Activated T-cell treated with anti-CD3 and anti-CD28 coated beads for 24 hours (primary cell): ENCODE data around the gene KSR1.
A peak's percentile ranks its signal among the peaks of the same experiment; 100 is the strongest.
"Not testable (repeated sequence)": the region's sequence is repeated elsewhere in the genome, so short reads cannot be mapped to it uniquely, and the experiment has no call there.

Experiments used
- DNase-seq: peaks from one replicate; pipeline ENCODE4 v3.0.0-alpha.2; 2020; ENCODE audit warnings: low read depth

The KSR1 gene

DNA sequence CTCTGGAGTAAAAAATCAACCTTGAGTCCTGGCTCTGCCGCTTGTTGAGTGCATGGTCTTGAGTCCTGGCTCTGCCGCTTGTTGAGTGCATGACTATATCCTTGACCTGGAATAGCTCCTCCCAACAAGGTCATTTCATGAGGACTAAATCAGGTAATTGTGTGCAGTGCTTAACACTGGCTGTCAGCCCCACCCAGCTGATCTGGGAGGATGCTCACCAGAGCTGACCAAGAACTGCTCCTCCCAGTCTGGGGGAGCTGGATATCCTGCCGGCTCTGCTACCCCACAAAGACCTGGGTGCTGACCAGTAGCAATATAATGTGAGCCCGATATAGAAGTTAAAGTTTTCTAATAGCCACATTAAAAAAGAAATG lies 154.0 kb downstream of the KSR1 start:
- DNase-seq: no peak

DNA sequence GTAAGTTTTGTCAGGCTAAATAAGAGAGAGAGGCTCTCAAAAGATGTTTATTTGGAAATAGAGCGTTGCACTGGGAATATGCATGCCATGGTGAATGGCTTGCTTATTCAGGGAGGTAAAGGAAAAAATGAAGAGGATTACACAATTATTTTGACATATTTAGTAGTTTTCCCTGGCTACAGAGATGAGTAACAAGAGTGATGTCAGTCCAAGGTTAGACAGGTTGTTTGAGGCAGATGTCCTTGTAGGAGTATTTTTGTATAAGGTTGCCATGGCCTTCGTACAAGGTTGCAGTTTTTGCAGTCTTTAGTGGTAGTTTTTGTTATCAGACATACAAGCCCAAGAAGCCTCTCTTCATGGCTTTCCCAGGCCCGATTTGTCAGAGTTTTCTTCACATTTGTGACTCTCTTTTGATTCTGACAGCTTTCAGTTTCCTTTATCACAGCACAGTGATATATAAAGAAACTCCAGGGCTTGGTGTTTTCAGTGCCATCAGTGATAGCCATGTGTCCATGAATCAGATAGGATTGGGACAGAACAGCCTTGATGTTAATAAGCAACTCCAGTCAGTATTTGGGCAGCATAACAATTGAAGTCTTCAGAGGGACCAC lies 156.0 kb downstream of the KSR1 start:
- DNase-seq: no peak

DNA sequence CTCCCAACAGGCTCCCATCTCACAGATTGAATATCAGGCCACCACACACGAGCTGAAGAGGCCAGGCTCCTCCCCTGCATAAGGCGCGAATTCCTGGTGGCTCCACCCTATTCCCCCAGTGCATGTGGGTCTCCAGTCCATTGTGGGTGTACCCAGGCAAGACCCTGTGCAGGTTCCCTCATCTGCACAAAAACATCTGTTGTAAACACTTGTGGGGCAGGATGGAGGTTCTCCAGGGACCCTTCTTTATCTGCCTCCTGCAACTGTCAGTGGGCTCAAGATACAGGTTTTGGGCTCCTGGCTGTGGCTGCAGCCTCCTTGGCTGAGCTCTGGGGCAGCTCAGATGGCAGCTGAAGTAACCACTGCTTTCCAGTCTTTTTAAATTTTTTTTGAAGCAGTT lies 157.2 kb downstream of the KSR1 start:
- no peak for DNase-seq

DNA sequence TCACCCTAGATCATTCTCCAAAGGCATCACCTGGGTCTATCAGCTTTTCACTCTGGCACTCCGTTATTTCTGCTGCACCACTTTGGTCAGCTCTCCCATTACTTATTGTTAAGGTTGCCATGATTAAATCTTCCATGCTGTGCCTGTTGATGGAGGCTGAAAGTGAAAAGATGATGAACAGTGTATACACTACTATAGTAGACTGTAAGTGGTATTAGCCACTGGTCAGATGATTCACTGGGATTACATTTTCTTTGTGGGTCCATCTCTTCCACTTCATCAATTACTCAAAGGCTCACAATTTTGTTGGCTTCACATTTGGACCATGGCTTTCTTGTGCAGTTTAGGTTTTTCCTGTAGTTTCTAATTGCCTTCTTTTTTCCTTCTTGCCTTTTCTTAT lies 158.9 kb downstream of the KSR1 start:
- no peak for DNase-seq

DNA sequence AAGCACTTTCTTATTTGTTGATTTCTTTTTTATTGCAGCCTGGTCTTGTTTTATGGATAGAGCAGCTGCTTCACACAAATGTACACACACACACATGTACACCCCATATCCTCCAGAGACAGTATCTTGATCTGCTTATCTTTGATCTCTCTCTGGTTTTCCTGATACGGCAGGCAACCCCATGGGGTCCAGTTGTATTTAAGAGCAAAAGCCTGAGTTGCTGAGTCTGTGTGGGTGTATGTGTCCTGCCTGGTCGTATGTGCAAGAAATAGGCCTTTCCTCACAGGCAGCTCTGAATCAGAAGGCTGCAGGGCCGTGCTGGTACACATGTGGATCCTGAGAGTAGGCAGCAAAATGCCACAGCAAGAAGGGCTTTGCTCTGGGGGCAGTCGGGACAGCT lies 160.2 kb downstream of the KSR1 start:
- DNase-seq: no peak

DNA sequence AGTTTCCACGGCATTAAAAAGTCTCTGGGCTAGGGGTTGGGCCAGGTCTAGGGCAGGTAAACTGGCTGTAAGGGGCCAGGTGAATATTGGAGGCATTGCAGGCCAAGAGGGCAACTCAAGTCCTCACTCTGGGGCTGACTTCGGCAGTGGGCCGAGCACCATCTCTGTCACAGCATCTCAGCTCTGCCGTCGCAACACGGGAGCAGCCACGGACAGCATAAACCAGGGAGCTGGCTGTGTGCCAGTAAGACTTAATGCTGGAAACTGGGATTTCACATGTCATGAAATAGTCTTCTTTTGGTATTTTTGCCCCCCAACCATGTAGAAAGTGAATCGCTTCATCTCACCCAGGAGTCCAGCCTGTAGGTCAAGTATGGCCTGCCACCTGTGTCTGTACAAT lies 162.2 kb downstream of the KSR1 start:
- DNase-seq: no peak

DNA sequence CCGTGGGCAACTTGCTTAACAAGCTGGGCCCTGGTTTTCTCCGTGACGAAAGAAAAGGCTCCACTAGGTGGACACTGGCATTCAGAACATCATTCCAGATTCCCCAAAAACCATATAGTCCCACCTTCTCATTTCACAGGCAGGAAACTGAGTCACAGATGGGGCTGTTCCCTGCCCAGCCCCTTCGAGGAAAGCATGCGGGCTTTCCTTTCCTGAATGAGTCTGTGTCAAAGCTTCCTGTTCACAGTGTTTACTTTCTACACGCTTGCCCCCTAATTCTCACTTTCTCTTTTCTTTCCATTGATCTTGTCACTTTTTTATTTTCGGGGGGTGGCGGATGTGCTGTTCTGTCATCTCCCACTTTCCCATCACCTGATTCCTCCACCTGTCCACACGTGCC lies 164.5 kb downstream of the KSR1 start:
- no peak for DNase-seq

DNA sequence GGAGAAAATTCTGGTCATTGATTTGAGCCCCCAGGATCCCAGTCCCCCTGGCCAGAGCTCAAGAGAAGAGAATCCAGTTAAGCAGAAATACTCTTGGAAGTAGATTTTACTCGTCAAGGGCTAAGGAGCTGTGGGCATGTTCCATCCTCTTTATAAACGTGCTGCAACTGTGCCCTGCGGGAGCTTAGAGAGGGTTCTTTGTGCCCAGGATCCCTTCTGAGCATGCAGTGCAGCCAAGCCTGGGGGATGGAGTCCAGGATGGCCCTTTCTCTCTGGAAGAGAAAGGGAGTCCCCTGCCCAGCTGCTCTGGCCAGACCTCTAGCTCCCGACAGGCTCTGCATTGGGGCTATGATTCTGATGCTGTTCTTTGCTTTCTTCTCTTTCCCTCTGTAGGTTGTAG lies 165.3 kb downstream of the KSR1 start:
- DNase-seq: no peak

DNA sequence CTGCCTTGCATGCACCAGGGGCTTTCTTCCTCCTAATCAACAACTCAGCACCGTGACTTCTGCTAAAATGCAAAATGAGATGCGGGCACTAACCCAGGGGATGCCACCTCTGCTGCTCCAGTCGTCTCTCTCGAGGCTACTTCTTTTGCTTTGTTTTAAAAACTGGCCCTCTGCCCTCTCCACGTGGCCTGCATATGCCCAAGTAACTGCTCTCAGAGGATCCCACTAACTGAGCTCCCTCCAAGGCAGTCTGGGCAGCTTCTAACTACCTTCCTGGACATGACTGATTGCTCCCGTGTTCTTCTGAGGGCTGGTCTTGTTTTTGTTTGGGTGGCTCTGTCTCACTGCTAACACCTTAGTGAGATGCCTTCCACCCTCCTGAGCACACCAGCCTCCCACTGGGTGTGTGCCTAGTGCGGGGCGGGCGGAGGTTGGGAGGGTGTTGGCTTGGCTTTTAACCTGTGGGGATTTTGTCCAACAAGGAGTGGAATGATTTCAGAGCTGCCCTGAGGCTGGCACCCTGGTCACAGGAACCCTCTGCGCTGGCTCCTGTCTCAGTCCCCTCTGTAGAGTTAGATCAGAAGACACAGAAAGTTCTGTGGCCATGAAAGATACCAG lies 165.8 kb downstream of the KSR1 start:
- no peak for DNase-seq

DNA sequence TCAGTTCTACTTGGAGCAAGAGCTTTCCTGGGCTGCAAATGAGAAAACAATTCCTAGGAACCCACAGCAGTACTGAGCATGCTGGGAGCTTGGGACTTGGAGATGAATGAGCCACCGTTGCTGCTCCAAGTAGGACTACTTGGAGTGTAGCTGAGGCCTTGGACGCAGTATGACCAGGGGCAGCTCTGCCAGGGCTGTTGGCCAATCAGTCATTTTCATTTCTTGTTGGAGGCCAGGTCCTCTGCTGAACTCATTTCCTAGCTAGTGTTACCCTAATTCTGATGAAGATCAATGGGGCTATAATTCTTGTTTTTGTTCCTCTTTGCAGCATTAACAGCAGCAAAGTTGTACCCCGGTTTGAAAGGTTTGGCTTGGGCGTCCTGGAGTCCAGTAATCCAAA lies 166.7 kb downstream of the KSR1 start:
- DNase-seq: no peak

DNA sequence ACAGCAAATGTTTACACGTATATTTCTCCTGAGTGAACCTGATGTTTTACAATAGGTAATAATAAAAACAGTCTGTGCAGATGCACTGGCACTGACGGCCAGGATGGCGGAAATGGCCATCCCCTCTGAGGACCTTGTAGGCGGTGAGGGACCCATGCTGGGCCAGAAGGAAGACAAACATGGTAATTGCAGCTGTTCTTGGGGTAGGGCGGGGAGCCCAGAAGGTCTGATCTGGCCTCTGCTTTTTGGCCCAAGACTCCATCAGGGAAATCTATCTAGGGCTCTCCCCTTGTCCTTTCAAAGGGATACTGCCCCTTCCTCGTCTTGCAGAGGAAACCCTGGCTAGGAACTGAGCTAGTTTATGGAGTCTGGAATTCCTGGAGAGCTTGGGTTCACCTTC lies 167.4 kb downstream of the KSR1 start:
- DNase-seq: no peak

DNA sequence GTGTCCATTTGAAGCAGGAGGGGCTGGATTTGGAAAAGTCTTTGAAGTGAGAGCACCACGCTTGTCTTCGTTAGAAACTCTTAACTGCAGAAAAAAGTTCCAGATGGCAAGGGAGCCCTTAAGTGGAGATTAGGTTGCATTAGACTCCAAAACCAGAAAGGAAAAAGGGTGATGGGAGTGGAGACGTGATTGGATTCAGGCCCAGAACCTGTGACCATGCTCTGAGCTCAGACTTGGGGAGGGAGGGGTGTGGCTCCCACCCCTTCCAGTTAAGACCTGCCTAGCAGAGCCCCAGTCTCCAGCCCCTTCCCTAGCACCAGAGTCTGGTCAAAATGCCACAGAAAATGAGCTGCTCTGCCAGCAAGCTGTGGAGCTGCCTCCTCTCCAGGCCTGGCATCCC lies 168.3 kb downstream of the KSR1 start:
- DNase-seq: no peak

DNA sequence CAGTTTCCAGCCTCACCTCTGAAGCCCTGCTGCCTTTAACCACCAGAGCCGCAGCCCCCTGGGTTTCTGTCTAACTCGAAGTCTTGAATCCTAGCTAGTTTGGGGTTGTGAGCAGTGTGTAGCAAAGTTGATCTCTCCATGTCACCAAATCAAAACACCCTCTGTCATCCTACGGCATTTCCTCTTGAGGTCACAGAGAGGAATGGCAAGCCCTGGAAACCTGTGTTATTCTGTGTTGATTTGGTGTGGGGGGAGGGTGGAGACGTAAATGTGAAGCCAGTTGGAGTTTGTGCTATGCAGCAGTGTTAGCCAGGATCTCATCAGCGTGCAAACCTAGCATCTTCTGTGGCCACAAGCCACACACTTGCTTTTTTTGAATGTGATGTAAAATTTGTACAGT lies 169.6 kb downstream of the KSR1 start:
- no peak for DNase-seq

DNA sequence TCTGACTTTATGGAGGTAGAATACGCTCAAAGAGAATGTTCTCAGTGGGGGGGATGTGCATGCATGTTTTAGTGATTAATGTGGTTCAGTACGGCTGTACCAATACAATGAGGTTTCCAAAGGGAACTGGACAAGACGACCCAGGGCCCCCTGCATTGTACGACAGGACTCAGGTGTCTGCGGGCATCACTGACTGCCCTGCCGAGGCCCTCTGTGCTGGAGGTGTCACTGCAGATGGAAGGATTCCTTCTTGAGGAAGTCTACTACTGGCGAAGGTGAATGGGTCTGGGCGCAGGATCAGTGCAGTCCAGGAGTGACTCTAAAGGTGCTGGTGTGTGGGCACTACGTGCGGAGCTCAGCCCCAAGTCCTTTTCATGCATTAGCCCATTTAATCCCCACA lies 171.3 kb downstream of the KSR1 start:
- DNase-seq: no peak

DNA sequence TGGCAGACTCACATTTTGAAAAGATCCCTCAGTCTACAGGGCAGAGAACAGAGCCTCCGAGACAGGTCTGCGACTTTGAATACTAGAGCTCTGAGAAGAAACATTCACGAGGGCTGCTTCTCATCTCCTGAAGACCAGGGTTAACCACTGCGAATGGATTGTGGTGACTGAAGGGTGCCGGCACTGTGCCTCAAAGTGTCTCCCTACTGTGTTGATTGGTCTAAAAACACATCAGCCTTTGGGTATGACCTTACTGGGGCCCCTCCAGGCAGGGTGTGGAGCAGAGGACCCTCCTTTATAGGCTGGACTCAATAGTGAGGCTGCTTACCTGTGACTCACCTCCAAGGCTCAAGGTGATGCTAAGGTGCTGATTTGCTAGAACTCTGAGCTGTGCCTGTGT lies 172.1 kb downstream of the KSR1 start:
- no peak for DNase-seq

DNA sequence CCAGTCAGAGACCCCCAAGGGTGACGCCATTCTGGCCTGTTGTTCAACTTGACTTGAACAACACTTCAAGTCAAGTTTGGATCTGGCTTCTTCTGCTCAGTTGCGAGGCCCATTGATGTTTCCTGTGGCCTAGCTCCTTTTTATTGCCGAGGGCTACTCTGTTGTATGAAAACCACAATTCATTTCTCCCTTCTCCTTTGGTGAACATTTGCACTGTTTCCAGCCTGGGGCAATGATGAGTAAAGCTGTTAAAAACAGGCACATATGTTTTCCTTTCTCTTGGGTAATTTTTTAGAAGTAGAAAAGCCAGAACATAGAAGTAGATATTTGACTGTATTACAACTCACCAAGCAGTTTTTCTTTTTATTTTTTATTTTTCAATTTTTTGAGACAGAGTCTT lies 173.0 kb downstream of the KSR1 start:
- not testable (repeated sequence) for DNase-seq

DNA sequence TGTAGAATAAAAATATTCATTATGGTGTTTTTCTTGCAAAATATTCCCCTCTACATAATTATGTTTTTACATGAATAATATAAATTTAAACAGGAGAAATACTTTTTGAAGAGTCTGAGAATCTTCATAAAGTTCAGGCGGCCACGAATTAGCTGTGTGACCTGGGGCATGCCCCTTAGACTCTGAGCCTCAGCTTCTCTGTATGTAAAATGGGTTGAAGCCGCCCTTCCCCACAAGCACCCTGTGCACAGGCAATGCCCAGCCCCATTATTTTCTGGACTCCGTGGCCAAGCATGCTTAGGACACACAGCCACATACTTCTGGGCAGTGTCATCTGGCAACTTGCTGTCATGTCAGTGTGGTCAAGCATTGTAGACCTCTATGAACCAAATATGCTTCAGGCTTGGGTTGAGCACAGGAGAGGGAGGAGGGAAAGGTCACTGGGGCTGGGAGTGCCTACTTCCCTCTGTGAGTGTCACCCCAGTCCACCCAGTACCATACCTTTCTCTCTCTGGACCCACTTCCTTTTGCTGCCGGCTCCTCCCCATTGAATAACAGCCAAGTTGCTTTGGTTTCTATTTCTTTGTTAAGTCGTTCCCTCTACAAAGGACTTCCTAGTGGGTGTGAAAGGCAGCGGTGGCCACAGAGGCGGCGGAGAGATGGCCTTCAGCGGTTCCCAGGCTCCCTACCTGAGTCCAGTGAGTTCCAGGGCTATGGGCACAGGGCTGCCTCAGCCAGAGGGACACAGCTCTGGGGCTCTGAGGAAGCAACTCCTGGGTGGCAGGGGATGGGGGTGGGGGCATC lies 174.6 kb downstream of the KSR1 start, which contains the start of gene LGALS9:
Gene LGALS9 (plus strand): TSS at position 582 of the 804 bp plus-strand sequence. CDS start 78 bp downstream, at position 660.
- DNase-seq: peak; percentile 7

DNA sequence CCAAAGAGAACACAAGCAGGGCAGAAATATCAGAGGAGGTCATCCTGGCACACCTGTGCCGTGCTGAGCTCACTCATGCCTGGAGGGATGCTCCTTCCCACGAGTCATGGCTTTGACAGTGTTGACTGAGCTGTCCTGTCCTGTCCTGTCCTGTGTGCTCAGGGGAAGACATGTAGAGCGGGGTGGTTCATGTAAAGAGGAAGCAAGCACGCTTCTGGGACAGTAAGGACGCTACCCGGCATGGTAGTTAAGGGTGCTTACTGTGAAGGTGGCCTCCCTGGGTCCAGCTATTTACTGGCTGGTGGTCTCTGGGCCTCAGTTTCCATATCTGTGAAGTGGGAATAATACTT lies 175.1 kb downstream of the KSR1 start:
- DNase-seq: no peak

DNA sequence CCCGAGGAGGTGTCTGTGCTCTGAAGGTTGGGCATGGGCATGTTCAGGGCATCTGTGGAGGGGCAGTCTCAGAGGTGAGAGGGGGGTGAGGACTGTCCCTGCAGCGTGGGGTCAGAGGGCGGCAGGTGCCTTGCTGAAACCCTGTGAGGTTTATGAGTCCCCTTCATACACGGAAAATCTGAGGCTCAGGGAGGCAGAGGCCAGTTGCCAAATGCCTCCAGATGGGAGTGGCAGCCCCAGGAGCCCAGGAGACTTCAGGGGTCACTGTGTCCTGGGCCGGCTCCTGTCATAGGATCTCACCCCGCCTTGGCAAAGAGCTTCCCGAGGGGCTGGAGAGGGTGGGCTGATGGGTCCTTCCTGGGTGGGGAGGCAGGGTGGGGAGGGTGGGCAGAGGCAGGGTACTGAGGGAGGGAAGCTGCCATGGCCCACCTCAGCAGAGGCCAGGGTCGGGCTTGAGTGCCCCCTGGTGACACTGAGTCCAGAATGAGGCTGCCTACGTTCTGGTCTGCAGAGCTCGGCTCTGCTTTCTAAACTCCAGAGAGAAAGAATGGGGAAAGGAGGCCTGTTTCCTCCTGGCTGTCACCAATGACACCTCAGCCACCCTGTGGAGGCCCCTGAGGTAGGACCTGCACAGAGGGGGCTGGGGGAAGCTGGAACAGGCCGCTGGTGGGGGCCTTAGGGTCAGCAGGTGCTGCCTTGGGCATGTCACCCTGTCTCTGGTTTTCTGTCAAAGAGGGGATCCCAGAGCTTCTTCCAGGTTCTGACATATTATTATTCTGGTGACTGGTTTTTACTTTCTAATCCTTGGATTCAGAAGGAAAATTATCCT lies 175.9 kb downstream of the KSR1 start:
- DNase-seq: no peak

DNA sequence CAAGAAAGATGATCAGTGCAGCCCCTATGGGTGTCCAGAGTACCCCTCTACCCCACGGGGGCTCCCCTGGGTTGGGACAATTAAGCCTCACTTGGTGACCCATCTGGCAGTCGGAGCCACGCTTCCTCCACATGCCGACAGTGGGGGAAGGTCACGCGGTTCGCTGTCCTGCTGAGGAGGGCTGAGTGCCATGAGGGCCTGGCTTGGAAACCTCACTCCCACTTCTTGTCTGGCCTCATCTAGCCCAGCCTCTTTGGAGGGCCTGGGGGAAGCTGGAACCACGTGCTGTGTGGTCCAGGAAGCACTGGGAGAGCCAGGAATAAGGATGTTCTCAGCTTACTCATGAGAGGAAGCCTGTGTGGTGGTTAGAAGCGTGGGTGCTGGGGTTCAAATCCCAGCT lies 176.5 kb downstream of the KSR1 start:
- not testable (repeated sequence) for DNase-seq

DNA sequence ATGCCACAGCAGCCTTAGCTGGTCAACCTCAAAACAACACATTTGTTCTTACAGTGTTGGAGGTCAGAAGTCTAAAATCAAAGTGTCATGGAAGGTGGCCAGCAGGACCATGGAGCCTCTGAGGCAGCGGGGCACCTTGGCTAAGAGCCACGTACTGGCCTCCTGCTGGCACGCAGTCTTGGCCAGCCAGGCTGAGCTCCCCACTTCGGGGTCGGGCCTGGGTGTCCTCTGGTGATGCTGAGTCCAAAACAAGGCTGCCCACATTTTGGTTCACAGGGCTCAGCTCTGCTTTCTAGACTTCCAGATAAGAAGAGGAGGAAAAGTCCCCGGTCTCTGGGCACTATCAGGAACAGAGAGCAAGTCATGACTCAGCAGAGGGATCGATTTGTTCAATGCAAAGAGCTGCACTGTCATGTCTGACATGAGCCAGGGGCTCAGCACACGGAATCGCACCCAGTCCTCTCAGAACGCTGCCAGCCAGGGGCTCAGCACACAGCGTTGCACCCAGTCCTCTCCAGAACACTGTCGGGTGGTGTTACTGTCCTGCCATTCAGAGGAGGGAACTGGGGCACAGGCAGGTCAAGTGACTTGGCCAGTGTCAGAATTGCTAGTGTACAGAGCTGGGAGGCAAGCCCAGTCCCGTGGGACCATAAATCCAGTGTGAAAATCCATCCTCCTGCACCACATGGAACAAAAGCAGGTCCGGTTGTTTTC lies 177.2 kb downstream of the KSR1 start:
- no peak for DNase-seq

DNA sequence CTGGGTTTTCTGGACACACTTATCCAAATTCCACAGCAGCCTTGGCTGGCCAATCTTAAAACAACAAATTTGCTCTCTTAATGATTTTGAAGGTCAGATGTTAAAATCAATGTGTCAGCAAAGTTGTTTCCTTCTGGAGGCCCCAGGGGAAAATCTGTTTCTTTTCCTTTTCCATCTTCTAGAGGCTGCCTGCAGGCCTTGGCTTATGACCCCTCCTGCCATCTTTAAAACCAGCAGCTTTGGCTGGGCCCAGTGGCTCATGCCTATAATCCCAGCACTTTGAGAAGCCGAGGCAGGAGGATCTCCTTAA lies 177.7 kb downstream of the KSR1 start:
- no peak for DNase-seq
